NCI-H774 (cell line): ENCODE data around the gene COX5B.
"Not testable (repeated sequence)": the region's sequence is repeated elsewhere in the genome, so short reads cannot be mapped to it uniquely, and the experiment has no call there.

Experiments used
- DNase-seq: peaks from one replicate; lab custom pipeline; 2025; lab: John Stamatoyannopoulos, UW

The COX5B gene

GRCh38 chr2:97654309-97654708, 8.4 kb downstream of the COX5B start:
- no peak for DNase-seq

GRCh38 chr2:97654791-97655190, 8.9 kb downstream of the COX5B start:
- DNase-seq, result no peak

- DNase-seq, result no peak
Measured at GRCh38 chr2:97656129-97656755, 10.4 kb downstream of the COX5B start.

- DNase-seq, result no peak
Measured at GRCh38 chr2:97656905-97657587, 11.2 kb downstream of the COX5B start.

GRCh38 chr2:97657986-97658690, 12.3 kb downstream of the COX5B start:
- DNase-seq, result no peak

- DNase-seq, result no peak
Measured at GRCh38 chr2:97658691-97659157, 12.9 kb downstream of the COX5B start.

GRCh38 chr2:97659256-97660043, 13.6 kb downstream of the COX5B start:
- no peak for DNase-seq

- no peak for DNase-seq
Measured at GRCh38 chr2:97660044-97660774, 14.3 kb downstream of the COX5B start.

GRCh38 chr2:97660775-97661389, 15.0 kb downstream of the COX5B start:
- no peak for DNase-seq

- DNase-seq, result no peak
Measured at GRCh38 chr2:97661927-97662326, 16.1 kb downstream of the COX5B start.

GRCh38 chr2:97662386-97662894, 16.6 kb downstream of the COX5B start:
- DNase-seq, result no peak

- DNase-seq, result peak; percentile 63
Measured at GRCh38 chr2:97662895-97663625, 17.2 kb downstream of the COX5B start.

GRCh38 chr2:97663626-97663961, 17.7 kb downstream of the COX5B start:
- DNase-seq, result no peak

- peak; percentile 97 for DNase-seq
Measured at GRCh38 chr2:97663962-97664635, 18.2 kb downstream of the COX5B start, which contains the start of gene ACTR1B. Gene ACTR1B (minus strand): TSS chr2:97664044. CDS start chr2:97663890, 154 bp downstream.

GRCh38 chr2:97664636-97664970, 18.7 kb downstream of the COX5B start:
- peak; percentile 17 for DNase-seq

- no peak for DNase-seq
Measured at GRCh38 chr2:97669448-97669847, 23.6 kb downstream of the COX5B start, which contains the start of gene C2orf92. Gene C2orf92 (plus strand): TSS chr2:97669713. CDS start chr2:97669789, 76 bp downstream.

GRCh38 chr2:97670471-97670870, 24.6 kb downstream of the COX5B start:
- no peak for DNase-seq

- DNase-seq, result no peak
Measured at GRCh38 chr2:97671526-97671925, 25.7 kb downstream of the COX5B start.

- DNase-seq, result not testable (repeated sequence)
Measured at GRCh38 chr2:97672606-97673140, 26.8 kb downstream of the COX5B start.
